Measurements from ENCODE around the gene CLPTM1L. TPM values are rescaled to one million over a fixed set of nuclear protein-coding genes. Genes with fewer than 3 reads are reported as not detected.

Gene CLPTM1L
- total and polyA plus RNA-seq, 2 donors from 2014 or later = 96.6 to 135 TPM

- FAIRE-seq (no peak), DNase-seq (no peak)
Measured at GRCh38 chr5:1270933-1271914, 73.7 kb downstream of the CLPTM1L start.

GRCh38 chr5:1270426-1270825 lies 74.5 kb downstream of the CLPTM1L start:
- TF ChIP-seq CTCF (IDR thresholded peaks at IDR 0.05; ENCODE audit: borderline replicate concordance, extremely low read depth, insufficient read depth) = no peak
- Histone ChIP-seq H3K36me3 (ENCODE audit: control insufficient read depth in 2 of 3, insufficient read depth in 3 of 3, low read length in 3 of 3) (no peaks in the 10 kb centered on the region), H3K27ac (ENCODE audit: low read depth in 2 of 2, low read length in 2 of 2) (no peak overlapping the region), H3K4me3 (ENCODE audit: low read length in 3 of 3) (no peak overlapping the region), H3K9me3 (ENCODE audit: control insufficient read depth in 2 of 3, insufficient read depth in 1 of 3, low read length in 3 of 3) (no peaks in the 10 kb centered on the region), H3K4me1 (ENCODE audit: control insufficient read depth in 2 of 3, insufficient read depth in 2 of 3, low read depth in 1 of 3, low read length in 3 of 3) (no peaks in the 10 kb centered on the region), H3K9ac (ENCODE audit: low read length in 3 of 3) (no peak overlapping the region), H3K27me3 (ENCODE audit: control insufficient read depth, insufficient read depth, low read length) (no peaks in the 10 kb centered on the region)
- no peak for FAIRE-seq
- DNase-seq = no peak
- intact Hi-C loops (cut with DNase I) = no loop called here

More at GRCh38 chr5:1270933-1271914, 73.7 kb downstream of the CLPTM1L start:
- Histone ChIP-seq H3K36me3 (ENCODE audit: control insufficient read depth in 2 of 3, insufficient read depth in 3 of 3, low read length in 3 of 3) (no peaks in the 10 kb centered on the region), H3K27me3 (ENCODE audit: control insufficient read depth, insufficient read depth, low read length) (no peaks in the 10 kb centered on the region), H3K4me1 (ENCODE audit: control insufficient read depth in 2 of 3, insufficient read depth in 2 of 3, low read depth in 1 of 3, low read length in 3 of 3) (no peaks in the 10 kb centered on the region), H3K9me3 (ENCODE audit: control insufficient read depth in 2 of 3, insufficient read depth in 1 of 3, low read length in 3 of 3) (no peaks in the 10 kb centered on the region), H3K4me3 (ENCODE audit: low read length in 3 of 3) (no peak overlapping the region), H3K9ac (ENCODE audit: low read length in 3 of 3) (no peak overlapping the region), H3K27ac (ENCODE audit: low read depth in 2 of 2, low read length in 2 of 2) (no peak overlapping the region)
- TF ChIP-seq CTCF (IDR thresholded peaks at IDR 0.05; ENCODE audit: borderline replicate concordance, extremely low read depth, insufficient read depth) = no peak
- intact Hi-C loops (cut with DNase I) = no loop called here

- intact Hi-C loops (cut with DNase I) = no loop called here
- H3K27ac ChIP-seq (ENCODE audit: low read depth in 2 of 2, low read length in 2 of 2) = no peak overlapping the region
- DNase-seq (no peak), FAIRE-seq (no peak)
- H3K4me3 ChIP-seq (ENCODE audit: low read length in 3 of 3) = no peak overlapping the region
- no peak overlapping the region for H3K9ac ChIP-seq (ENCODE audit: low read length in 3 of 3)
- H3K36me3 ChIP-seq (ENCODE audit: control insufficient read depth in 2 of 3, insufficient read depth in 3 of 3, low read length in 3 of 3) = no peaks in the 10 kb centered on the region
- no peak for TF ChIP-seq CTCF (IDR thresholded peaks at IDR 0.05; ENCODE audit: borderline replicate concordance, extremely low read depth, insufficient read depth)
- no peaks in the 10 kb centered on the region for H3K4me1 ChIP-seq (ENCODE audit: control insufficient read depth in 2 of 3, insufficient read depth in 2 of 3, low read depth in 1 of 3, low read length in 3 of 3)
- no peaks in the 10 kb centered on the region for H3K9me3 ChIP-seq (ENCODE audit: control insufficient read depth in 2 of 3, insufficient read depth in 1 of 3, low read length in 3 of 3)
- no peaks in the 10 kb centered on the region for H3K27me3 ChIP-seq (ENCODE audit: control insufficient read depth, insufficient read depth, low read length)
Measured at GRCh38 chr5:1268666-1269065, 76.2 kb downstream of the CLPTM1L start.

Measured in kidney (tissue), 14 donors.